Measurements from ENCODE around the gene LRP11.

Gene LRP11

DNA sequence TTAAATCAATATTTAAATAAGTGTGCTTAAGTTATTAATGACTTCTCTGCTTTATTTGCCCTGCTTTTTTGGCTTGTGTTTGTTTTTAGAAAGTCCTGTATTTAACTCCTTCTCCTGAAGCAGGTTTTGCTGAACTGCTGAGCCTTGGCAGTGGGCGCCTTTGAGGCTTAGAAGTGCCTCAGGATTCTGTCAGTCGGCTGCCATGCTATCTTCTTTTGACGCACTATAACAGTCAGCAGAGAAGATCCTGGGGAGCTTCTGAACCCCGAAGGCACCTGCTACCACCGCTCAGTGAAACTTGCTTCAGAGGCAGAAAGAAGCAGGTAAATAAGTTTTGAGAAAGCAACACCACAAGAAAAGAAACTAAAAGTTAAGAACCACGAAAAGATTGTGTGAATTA, 92.2 kb downstream of the LRP11 start:
- no peak for DNase-seq

DNA sequence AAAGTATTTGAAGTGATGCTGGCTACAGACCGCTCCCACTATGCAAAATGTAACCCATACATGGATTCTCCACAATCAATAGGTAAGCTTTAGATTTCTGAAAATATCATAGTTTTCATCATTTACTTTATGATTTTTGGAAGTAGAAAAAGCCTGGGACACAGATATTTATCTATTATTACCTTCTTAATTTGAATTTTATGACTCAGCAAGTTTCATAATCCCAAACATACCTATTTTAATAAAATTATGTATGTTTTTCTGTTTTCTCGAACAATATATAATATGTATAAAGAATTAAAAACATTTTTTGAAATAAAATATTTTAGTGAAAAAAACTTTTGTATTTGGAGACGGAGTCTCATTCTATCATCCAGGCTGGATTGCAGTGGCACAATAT, 93.0 kb downstream of the LRP11 start:
- DNase-seq: no peak

DNA sequence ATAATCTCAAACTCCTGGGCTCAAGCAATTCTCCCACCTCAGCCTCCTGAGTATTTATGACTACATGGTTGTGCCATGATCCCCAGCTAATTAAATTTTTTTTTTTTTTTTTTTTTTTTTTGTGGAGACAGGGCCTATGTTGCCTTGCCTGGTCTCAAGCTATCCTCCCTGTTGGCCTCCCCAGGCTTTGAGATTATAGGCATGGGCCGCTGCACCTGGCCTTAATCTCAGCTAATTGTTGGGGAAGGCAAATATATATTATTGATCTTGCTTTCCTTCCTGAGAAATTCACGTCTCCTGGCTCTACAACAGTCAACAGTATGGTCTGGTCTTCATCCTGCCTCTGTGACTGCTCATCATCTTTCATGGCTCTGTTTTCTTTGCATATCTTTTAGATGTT, 94.5 kb downstream of the LRP11 start:
- DNase-seq: no peak

Data from stimulated activated naive CD4-positive, alpha-beta T cell (primary cell).